ENCODE results near the gene CLEC2L.

DNA sequence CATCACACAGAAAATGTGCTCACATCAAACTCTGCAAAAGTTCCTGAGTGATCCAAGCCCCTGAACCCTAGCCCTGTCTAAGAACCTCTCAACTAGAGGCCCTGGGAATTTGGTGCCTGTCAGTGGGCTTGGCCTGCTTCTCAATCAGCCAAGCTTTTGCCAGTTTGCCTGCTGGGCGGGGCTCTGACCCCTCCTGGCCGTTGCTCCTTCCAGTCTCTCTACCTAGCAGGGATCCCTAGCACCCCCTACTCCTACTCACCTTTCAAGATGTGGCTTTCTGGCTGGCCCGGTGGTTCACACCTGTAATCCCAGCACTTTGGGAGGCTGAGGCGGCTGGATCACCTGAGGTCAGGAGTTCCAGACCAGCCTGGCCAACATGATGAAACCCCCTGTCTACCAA lies 42.1 kb upstream of the CLEC2L start:
- TF ChIP-seq, protein P1, sequence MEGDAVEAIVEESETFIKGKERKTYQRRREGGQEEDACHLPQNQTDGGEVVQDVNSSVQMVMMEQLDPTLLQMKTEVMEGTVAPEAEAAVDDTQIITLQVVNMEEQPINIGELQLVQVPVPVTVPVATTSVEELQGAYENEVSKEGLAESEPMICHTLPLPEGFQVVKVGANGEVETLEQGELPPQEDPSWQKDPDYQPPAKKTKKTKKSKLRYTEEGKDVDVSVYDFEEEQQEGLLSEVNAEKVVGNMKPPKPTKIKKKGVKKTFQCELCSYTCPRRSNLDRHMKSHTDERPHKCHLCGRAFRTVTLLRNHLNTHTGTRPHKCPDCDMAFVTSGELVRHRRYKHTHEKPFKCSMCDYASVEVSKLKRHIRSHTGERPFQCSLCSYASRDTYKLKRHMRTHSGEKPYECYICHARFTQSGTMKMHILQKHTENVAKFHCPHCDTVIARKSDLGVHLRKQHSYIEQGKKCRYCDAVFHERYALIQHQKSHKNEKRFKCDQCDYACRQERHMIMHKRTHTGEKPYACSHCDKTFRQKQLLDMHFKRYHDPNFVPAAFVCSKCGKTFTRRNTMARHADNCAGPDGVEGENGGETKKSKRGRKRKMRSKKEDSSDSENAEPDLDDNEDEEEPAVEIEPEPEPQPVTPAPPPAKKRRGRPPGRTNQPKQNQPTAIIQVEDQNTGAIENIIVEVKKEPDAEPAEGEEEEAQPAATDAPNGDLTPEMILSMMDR (IDR thresholded peaks at IDR 0.05; ENCODE audit: insufficient read depth, low read depth, low read length), result no peak
- no peak for TF ChIP-seq EZH2 (IDR thresholded peaks at IDR 0.05; ENCODE audit: insufficient read depth, low read length)
